HG03045 (cell line): ENCODE measurements around the gene RCSD1.
A peak's percentile ranks its signal among the peaks of the same experiment; 100 is the strongest.

ENCODE experiments used
- ATAC-seq: cut with Tn5 transposase; IDR thresholded peaks from one replicate; pipeline ENCODE4 v1.9.1; 2021; ENCODE audit warnings: mild to moderate bottlenecking, moderate library complexity; ENCODE audit not compliant: unreplicated experiment

RCSD1 gene

GRCh38 chr1:167640051-167640450 lies 10.0 kb downstream of the RCSD1 start:
- ATAC-seq: no peak

GRCh38 chr1:167641786-167642500 lies 11.9 kb downstream of the RCSD1 start:
- ATAC-seq: no peak

- no peak for ATAC-seq
These were observed 12.4 kb downstream of the RCSD1 start for GRCh38 chr1:167642501-167642826.

GRCh38 chr1:167643441-167643840 lies 13.4 kb downstream of the RCSD1 start:
- ATAC-seq: no peak

- ATAC-seq: no peak
These were observed 14.5 kb downstream of the RCSD1 start for GRCh38 chr1:167644551-167644950.

- ATAC-seq: no peak
These were observed 15.1 kb downstream of the RCSD1 start for GRCh38 chr1:167645140-167645541.

- ATAC-seq: no peak
These were observed 15.8 kb downstream of the RCSD1 start for GRCh38 chr1:167645625-167646414.

- ATAC-seq: no peak
These were observed 18.3 kb downstream of the RCSD1 start for GRCh38 chr1:167648252-167648849.

GRCh38 chr1:167648978-167649744 lies 19.1 kb downstream of the RCSD1 start:
- no peak for ATAC-seq

- ATAC-seq: peak; percentile 64
These were observed 20.5 kb downstream of the RCSD1 start for GRCh38 chr1:167650269-167651160.

- ATAC-seq: no peak
These were observed 21.2 kb downstream of the RCSD1 start for GRCh38 chr1:167651161-167651693.

GRCh38 chr1:167654975-167655575 lies 25.0 kb downstream of the RCSD1 start:
- no peak for ATAC-seq

GRCh38 chr1:167656657-167657056 lies 26.6 kb downstream of the RCSD1 start:
- no peak for ATAC-seq

- no peak for ATAC-seq
These were observed 28.7 kb downstream of the RCSD1 start for GRCh38 chr1:167658574-167659328.

GRCh38 chr1:167659450-167659849 lies 29.4 kb downstream of the RCSD1 start:
- no peak for ATAC-seq

GRCh38 chr1:167659881-167660280 lies 29.8 kb downstream of the RCSD1 start:
- ATAC-seq: no peak

- ATAC-seq: no peak
These were observed 31.7 kb downstream of the RCSD1 start for GRCh38 chr1:167661527-167662426.
